Measurements from ENCODE around the gene SNRNP48. TPM values are rescaled to one million over a fixed set of nuclear protein-coding genes. Genes with fewer than 3 reads are reported as not detected.

The SNRNP48 gene
- total RNA-seq, 1 experiment from 2014 or later, result 26.2 TPM

DNA sequence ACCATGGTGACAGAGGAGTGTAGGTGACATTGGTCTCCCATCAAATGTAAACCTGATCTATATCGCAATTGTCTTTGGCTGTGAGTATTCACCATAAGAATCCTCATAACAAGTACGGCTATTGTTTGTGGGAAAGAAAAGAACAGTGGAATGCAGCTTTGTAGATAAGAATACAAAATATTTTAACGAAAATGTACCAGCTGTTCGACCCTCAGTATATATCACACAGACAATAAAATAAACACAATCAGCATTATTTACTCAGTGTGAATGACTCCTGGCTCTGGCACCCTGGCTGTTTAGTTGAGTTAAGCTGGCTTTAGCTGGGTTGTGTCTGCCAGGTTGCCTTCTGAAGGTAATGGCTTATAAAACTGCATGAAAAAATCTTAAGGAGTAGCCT, 43.4 kb downstream of the SNRNP48 start:
- no peak for ATAC-seq
- intact Hi-C loops (cut with micrococcal nuclease), result no loop called here

DNA sequence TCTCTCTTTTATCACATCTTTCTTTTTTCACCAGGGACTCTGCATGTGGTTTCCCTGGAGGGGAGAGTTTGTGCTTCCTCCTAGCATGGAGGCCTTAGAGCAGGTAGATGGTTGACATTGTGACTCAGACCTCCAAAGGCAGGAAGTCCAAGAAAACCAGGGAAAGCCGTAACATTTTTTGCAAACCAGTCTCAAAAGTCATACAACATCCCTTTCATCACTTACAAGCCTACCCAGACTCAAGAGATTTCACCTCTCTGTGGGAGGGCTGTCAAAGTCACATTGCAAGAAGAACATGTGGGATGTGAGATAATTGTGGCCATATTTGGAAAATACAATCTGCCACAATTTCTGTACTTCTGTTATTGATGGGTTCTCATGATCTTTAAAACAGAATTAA, 46.2 kb downstream of the SNRNP48 start:
- ATAC-seq, result no peak
- ChIA-PET POLR2A (no interaction called here), RAD21 (ENCODE audit: low non-redundant PET in 1 of 2, low total read pairs in 2 of 2, uncharacterized antibody in 2 of 2, unreplicated experiment in 2 of 2) (no interaction called here), CTCF (no interaction called here)
- Histone ChIP-seq H2AFZ (ENCODE audit: low read depth, low read length, poor library complexity, severe bottlenecking) (no peak overlapping the region), H3K4me1 (ENCODE audit: control insufficient read depth in 1 of 2, insufficient read depth in 2 of 2, low read length in 2 of 2) (peaks cover 0 to 8% of the 10 kb centered on the region in 2 experiments; a peak in 2 of 4 replicates), H3K79me2 (ENCODE audit: insufficient read depth, low read length) (no peaks in the 10 kb centered on the region), H3K27ac (ENCODE audit: low read depth, low read length) (no peak overlapping the region), H3K27me3 (ENCODE audit: insufficient read depth, low read length) (no peaks in the 10 kb centered on the region), H3K36me3 (ENCODE audit: control insufficient read depth in 1 of 2, insufficient read depth in 2 of 2, low read length in 2 of 2) (no peaks in the 10 kb centered on the region), H3K4me3 (replicated peaks in 1 of 2; ENCODE audit: low read depth in 1 of 2, low read length in 2 of 2) (no peak overlapping the region), H3K9me2 (ENCODE audit: insufficient read depth) (no peaks in the 10 kb centered on the region), H3K9ac (ENCODE audit: low read length) (no peak overlapping the region), H3K4me2 (ENCODE audit: low read length) (no peak overlapping the region), H3K9me3 (ENCODE audit: control insufficient read depth in 1 of 2, insufficient read depth in 1 of 2, low read depth in 1 of 2, low read length in 2 of 2) (no peaks in the 10 kb centered on the region), H4K20me1 (ENCODE audit: insufficient read depth) (no peaks in the 10 kb centered on the region)
- BruUV-seq (replicated peaks), result no TSS peak
- DNase-seq (ENCODE audit: low read depth, low spot score), result no peak
- intact Hi-C loops (cut with micrococcal nuclease), result no loop called here
- TF ChIP-seq TCF7L2 (IDR thresholded peaks at IDR 0.05; ENCODE audit: borderline replicate concordance, extremely low read depth, insufficient read depth, insufficient read length), result no peak

More for the DNA sequence above, 43.4 kb downstream of the SNRNP48 start:
- H3K9me2 ChIP-seq (ENCODE audit: insufficient read depth), result no peaks in the 10 kb centered on the region
- no peak for TF ChIP-seq EGR1 (IDR thresholded peaks at IDR 0.05; ENCODE audit: low read depth)
- TF ChIP-seq RAD21 (IDR thresholded peaks at IDR 0.05; ENCODE audit: low read depth), result no peak
- no peak for TF ChIP-seq FOSL1 (IDR thresholded peaks at IDR 0.05; ENCODE audit: low read depth)
- TF ChIP-seq JUND (IDR thresholded peaks at IDR 0.05), result no peak
- no peak for TF ChIP-seq ZNF274 (IDR thresholded peaks at IDR 0.05; ENCODE audit: low read depth, low read length)
- no peak for TF ChIP-seq CBX3 (IDR thresholded peaks at IDR 0.05; ENCODE audit: low read depth)
- TF ChIP-seq, protein P1, sequence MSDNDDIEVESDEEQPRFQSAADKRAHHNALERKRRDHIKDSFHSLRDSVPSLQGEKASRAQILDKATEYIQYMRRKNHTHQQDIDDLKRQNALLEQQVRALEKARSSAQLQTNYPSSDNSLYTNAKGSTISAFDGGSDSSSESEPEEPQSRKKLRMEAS (IDR thresholded peaks at IDR 0.05), result no peak
- TF ChIP-seq EZH2 (IDR thresholded peaks at IDR 0.05), result no peak
- no peak for DNase-seq (ENCODE audit: low read depth, low spot score)
- ChIA-PET CTCF (no interaction called here), POLR2A (no interaction called here), RAD21 (ENCODE audit: low non-redundant PET in 1 of 2, low total read pairs in 2 of 2, uncharacterized antibody in 2 of 2, unreplicated experiment in 2 of 2) (no interaction called here)
- no peak overlapping the region for H3K9ac ChIP-seq (ENCODE audit: low read length)
- H3K27me3 ChIP-seq (ENCODE audit: insufficient read depth, low read length), result no peaks in the 10 kb centered on the region
- H4K20me1 ChIP-seq (ENCODE audit: insufficient read depth), result no peaks in the 10 kb centered on the region
- H3K36me3 ChIP-seq (ENCODE audit: control insufficient read depth in 1 of 2, insufficient read depth in 2 of 2, low read length in 2 of 2), result no peaks in the 10 kb centered on the region
- H3K9me3 ChIP-seq (ENCODE audit: control insufficient read depth in 1 of 2, insufficient read depth in 1 of 2, low read depth in 1 of 2, low read length in 2 of 2), result no peaks in the 10 kb centered on the region
- H3K79me2 ChIP-seq (ENCODE audit: insufficient read depth, low read length), result no peaks in the 10 kb centered on the region
- no peaks in the 10 kb centered on the region for H3K4me1 ChIP-seq (ENCODE audit: control insufficient read depth in 1 of 2, insufficient read depth in 2 of 2, low read length in 2 of 2)
- no TSS peak for BruUV-seq (replicated peaks)
- no peak overlapping the region for H3K4me2 ChIP-seq (ENCODE audit: low read length)
- H2AFZ ChIP-seq (ENCODE audit: low read depth, low read length, poor library complexity, severe bottlenecking), result no peak overlapping the region
- H3K27ac ChIP-seq (ENCODE audit: low read depth, low read length), result no peak overlapping the region
- H3K4me3 ChIP-seq (replicated peaks in 1 of 2; ENCODE audit: low read depth in 1 of 2, low read length in 2 of 2), result no peak overlapping the region

Measured in HCT116 (cell line).